GM18951 (cell line): ENCODE results near the gene SLC4A2.

Source experiments
- POLR2A ChIP-seq: IDR thresholded peaks from 4 replicates; pipeline ENCODE4 v1.6.1; 2011; ENCODE audit warnings: mild to moderate bottlenecking; ENCODE audit not compliant: insufficient read length, insufficient read depth; ENCODE audit errors: extremely low read depth
- in situ Hi-C: fragments of 300-500 bp; cut with MboI; formaldehyde crosslinking; loops from one replicate; pipeline ENCODE4 v1.12.0; 2022; ENCODE audit warnings: low sequenced_read_pairs, mixed read lengths, inconsistent platforms; ENCODE audit not compliant: unreplicated experiment

The SLC4A2 gene

GRCh38 chr7:151103973-151104372 is 44.6 kb downstream of the SLC4A2 start:
- in situ Hi-C loops = no loop called here

DNA sequence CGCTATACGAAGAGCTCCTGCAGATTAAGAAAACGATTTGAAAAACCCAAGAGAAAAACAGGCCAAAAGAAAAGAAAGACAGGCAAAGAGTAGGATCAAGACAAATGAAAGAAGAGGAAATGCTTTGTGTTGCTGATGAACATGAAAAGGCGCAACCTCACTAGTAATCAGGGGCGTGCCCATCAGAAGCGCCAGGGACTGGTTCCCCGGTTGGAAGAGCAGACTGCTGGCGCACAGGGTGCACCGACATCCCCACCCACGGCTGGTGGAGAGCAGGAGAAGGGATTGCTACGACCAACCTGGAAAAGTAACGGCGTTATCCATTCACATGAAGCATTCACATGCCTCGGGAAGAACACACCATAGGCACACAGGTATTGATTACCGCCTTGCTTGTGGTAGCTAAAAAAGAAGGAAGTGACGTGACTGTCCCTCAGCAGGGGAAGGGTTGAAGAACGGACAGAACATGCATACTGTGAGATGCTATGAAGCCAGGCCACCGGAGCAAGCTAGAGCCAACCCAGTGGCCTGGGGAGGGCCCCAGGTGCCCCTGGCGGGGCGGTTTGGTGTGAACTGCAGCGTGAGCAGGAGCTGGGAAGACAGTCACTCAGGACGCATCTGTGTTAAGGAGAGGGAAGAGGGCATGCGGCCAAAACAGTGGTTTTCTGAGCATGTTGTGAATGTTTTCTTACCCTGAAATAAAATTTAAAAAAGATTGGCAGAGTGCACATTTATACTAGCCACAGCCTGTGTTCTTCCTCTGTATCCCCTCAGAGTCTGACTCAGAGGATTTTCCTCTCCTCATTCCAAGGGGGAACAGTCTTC is 45.2 kb downstream of the SLC4A2 start:
- no peak for TF ChIP-seq POLR2A
- in situ Hi-C loops = no loop called here

More at GRCh38 chr7:151103973-151104372, 44.6 kb downstream of the SLC4A2 start:
- no peak for TF ChIP-seq POLR2A

- in situ Hi-C loops = no loop called here
- no peak for TF ChIP-seq POLR2A
Observed at GRCh38 chr7:151107882-151108281, 48.5 kb downstream of the SLC4A2 start.

DNA sequence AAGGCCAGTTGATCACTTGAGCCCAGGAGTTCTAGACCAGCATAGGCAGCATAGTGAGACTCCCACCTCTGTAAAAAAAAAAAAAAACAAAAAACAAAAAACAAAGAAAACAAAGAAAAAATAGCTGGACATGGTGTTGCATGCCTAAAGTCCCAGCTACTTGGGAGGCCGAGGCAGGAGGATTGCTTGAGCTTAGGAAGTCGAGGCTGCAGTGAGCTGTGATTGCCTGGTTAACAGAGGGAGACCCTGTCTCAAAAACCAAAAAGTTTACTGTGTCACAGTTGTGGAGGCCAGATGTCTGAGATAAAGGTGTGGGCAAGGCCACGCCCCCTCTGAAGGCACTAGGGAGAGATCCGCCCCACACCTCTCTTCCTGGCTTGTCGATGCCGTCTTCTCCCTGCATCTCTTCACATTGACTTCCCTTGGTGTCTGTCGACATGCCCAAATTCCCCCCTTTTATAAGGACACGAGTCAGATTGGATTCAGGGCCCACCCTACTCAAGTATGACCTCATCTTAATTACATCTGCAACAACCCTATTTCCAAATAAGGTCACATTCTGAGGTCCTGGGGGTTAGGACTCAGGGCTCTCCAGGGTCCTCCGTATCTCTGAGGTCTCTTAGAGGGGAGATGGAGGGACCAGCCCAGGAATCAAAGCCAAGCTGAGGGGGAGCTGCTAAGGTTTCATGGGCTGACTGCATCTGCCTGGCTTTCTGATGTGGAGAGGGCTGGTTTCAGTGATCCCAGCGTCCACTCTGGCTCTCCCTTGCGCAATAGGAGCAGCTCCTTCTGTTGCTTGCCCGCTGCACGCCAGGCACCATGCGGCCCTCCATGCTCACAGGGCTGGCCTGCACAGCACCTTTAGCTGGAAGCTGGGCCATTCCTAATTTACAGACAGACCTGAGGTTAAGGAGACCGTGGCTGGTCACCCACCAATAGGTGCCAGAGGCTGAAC is 50.0 kb downstream of the SLC4A2 start:
- TF ChIP-seq POLR2A = no peak
- in situ Hi-C loops = no loop called here

DNA sequence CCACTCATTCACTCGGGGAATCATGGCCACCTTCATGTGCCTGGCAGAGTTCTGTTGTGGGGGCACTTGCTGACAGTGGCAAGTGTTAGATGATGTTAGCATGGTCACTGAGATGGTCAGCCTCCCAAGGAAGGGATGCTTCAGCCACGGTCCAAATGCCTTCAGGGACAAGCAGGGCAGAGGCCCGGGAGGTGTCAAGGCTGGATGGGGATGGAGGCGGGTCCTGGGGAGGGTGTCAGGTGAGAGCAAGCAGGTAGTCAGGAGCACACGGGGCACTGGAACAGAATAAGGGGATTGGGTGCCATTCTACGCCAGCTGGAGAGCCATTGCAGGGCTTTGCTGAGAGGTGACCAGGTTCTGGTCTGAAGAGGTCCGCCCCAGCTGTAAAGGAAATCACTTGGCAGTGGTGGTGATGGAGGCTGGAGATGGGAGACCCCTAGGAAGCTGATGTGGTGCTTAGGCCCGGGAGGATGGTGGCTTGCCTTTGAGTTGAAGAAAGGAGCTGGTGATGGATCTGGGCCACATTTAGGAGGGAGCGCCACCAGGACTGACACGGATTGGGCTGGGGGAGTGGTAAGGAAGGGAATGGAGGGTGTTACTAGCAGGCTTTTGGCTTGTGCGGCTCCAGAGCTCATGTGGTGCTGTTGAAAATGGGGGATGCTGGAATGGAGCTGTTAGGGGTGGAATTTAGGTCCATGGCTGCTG is 51.0 kb downstream of the SLC4A2 start:
- in situ Hi-C loops = no loop called here

GRCh38 chr7:151110941-151111645 is 51.7 kb downstream of the SLC4A2 start:
- TF ChIP-seq POLR2A = no peak
- in situ Hi-C loops = no loop called here

More for the DNA sequence above, 51.0 kb downstream of the SLC4A2 start:
- no peak for TF ChIP-seq POLR2A

GRCh38 chr7:151113344-151114150 is 54.2 kb downstream of the SLC4A2 start:
- in situ Hi-C loops = no loop called here
- no peak for TF ChIP-seq POLR2A

- TF ChIP-seq POLR2A = no peak
- in situ Hi-C loops = no loop called here
Observed at GRCh38 chr7:151114151-151115090, 55.0 kb downstream of the SLC4A2 start.

- TF ChIP-seq POLR2A = no peak
Observed at GRCh38 chr7:151115121-151115835, 55.9 kb downstream of the SLC4A2 start.

GRCh38 chr7:151115836-151116418 is 56.5 kb downstream of the SLC4A2 start:
- in situ Hi-C loops = no loop called here
- TF ChIP-seq POLR2A = no peak

More at GRCh38 chr7:151115121-151115835, 55.9 kb downstream of the SLC4A2 start:
- in situ Hi-C loops = no loop called here
